K562 (cell line): Measurements from ENCODE around the gene MMP12. TPM values are rescaled to one million over a fixed set of nuclear protein-coding genes. Genes with fewer than 3 reads are reported as not detected.

Experiments used
- ATAC-seq: fragments of 200-7000 bp; cut with Tn5 transposase; 3 replicates; pipeline ENCODE4 v1.9.1; 2020; ENCODE audit warnings: moderate library complexity
- BruUV-seq: library from RNA; stranded (reverse); fragments of 400-500 nt; replicated peaks from 2 replicates; lab custom pipeline; 2021; lab: Mats Ljungman, UMichigan
- CTCF ChIA-PET: fragments of 300-600 bp; formaldehyde crosslinking; extraction: SDS; loops from one replicate; lab custom pipeline; 2021; ENCODE audit warnings: low intra/inter-chr PET ratio; lab: Yijun Ruan, JAX
- POLR2A ChIA-PET: fragments of 300-600, 350-650 bp; sonication (Branson Sonifier 250); formaldehyde crosslinking; extraction: SDS; loops from one replicate; lab custom pipeline; 2021; ENCODE audit warnings: antibody characterized with exemption, inconsistent platforms; lab: Yijun Ruan, JAX
- DNase-seq, 4 experiments: peaks; one replicate each; pipeline versions ENCODE4 v3.0.0 to v3.0.0-alpha.2; 2011 to 2018; ENCODE audit warnings: low spot score in 3 of 4, mixed read lengths in 3 of 4; ENCODE audit errors: extremely low read depth in 1 of 4
- FAIRE-seq: peaks from 2 replicates; lab custom pipeline; 2011; peaks lifted over from hg19 to GRCh38; lab: Jason Lieb, UNC
- H2AFZ ChIP-seq: 2 replicates; pipeline ENCODE4 v1.6.0; 2011; ENCODE audit warnings: low read depth, low read length, control low read depth, inconsistent platforms
- H3K27ac ChIP-seq: fragments of 200-600 bp; 3 replicates; pipeline ENCODE4 v1.8.0; 2011; ENCODE audit warnings: low read depth, mild to moderate bottlenecking, control low read depth, inconsistent platforms, low read length, moderate library complexity, mixed read lengths; ENCODE audit errors: extremely low read depth
- H3K27me3 ChIP-seq, 2 experiments: fragments of 300-600 bp in 1 of 2; 2 replicates in 1 of 2; 3 replicates in 1 of 2; pipeline versions ENCODE4 v1.6.0 to v1.8.0; 2011; ENCODE audit warnings: inconsistent platforms in 2 of 2, low read length in 2 of 2, mild to moderate bottlenecking in 1 of 2, mixed read lengths in 1 of 2, moderate library complexity in 1 of 2; ENCODE audit not compliant: control insufficient read depth in 2 of 2, insufficient read depth in 2 of 2
- H3K36me3 ChIP-seq: fragments of 300-600 bp; 3 replicates; pipeline ENCODE4 v1.8.0; 2011; ENCODE audit warnings: mild to moderate bottlenecking, low read length, inconsistent platforms; ENCODE audit not compliant: control insufficient read depth, insufficient read depth
- H3K4me1 ChIP-seq, 2 experiments: fragments of 200-600 bp in 1 of 2; replicated peaks in 1 of 2; 2 replicates in 1 of 2; 3 replicates in 1 of 2; pipeline versions ENCODE4 v1.5.1 to v1.8.0; 2011; ENCODE audit warnings: inconsistent platforms in 2 of 2, low read length in 2 of 2, mild to moderate bottlenecking in 1 of 2, mixed read lengths in 1 of 2, moderate library complexity in 1 of 2; ENCODE audit not compliant: control insufficient read depth in 2 of 2, insufficient read depth in 2 of 2
- H3K4me2 ChIP-seq: 2 replicates; pipeline ENCODE4 v1.6.1; 2011; ENCODE audit warnings: low read length, control low read depth, inconsistent platforms, mixed read lengths; ENCODE audit not compliant: insufficient read depth
- H3K4me3 ChIP-seq: fragments of 200-600 bp; sonication (generic), shearing (Covaris generic); 2 replicates; pipeline ENCODE4 v1.5.1; 2016; ENCODE audit warnings: control low read depth, inconsistent platforms
- H3K79me2 ChIP-seq: fragments of 200-600 bp; 3 replicates; pipeline ENCODE4 v1.8.0; 2011; ENCODE audit warnings: low read length, inconsistent platforms; ENCODE audit not compliant: control insufficient read depth, insufficient read depth
- H3K9ac ChIP-seq, 2 experiments: 2 replicates each; pipeline versions ENCODE4 v1.6.0 to v1.6.1; 2011; ENCODE audit warnings: low read depth in 2 of 2, low read length in 2 of 2, control low read depth in 1 of 2, inconsistent platforms in 1 of 2, mild to moderate bottlenecking in 1 of 2, mixed read lengths in 1 of 2; ENCODE audit not compliant: insufficient read depth in 1 of 2
- H3K9me1 ChIP-seq: one replicate; pipeline ENCODE4 v1.6.0; 2011; ENCODE audit warnings: inconsistent platforms, mild to moderate bottlenecking, low read length, moderate library complexity; ENCODE audit not compliant: control insufficient read depth, insufficient read depth
- H3K9me3 ChIP-seq: replicated peaks from 2 replicates; pipeline ENCODE4 v1.5.1; 2011; ENCODE audit warnings: low read depth, low read length, inconsistent platforms; ENCODE audit not compliant: control insufficient read depth, insufficient read depth
- H4K20me1 ChIP-seq: replicated peaks from 2 replicates; pipeline ENCODE4 v1.6.1; 2011; ENCODE audit warnings: low read length, inconsistent platforms, mixed read lengths; ENCODE audit not compliant: control insufficient read depth, insufficient read depth
- CBX3 ChIP-seq, 2 experiments: IDR thresholded peaks; 1 replicate in 1 of 2; 2 replicates in 1 of 2; pipeline ENCODE4 v1.6.1; 2012; ENCODE audit warnings: inconsistent platforms in 2 of 2, low read length in 2 of 2, borderline replicate concordance in 1 of 2, control low read depth in 1 of 2
- NCOA2 ChIP-seq, 2 experiments: fragments of 450-650 bp; IDR thresholded peaks; 2 replicates each; pipeline ENCODE4 v1.6.1; 2018; ENCODE audit warnings: mild to moderate bottlenecking in 2 of 2, moderate library complexity in 1 of 2; ENCODE audit not compliant: partially characterized antibody in 2 of 2
- NUFIP1 ChIP-seq: fragments of 450-650 bp; IDR thresholded peaks from 2 replicates; pipeline ENCODE4 v1.6.1; 2018; ENCODE audit not compliant: partially characterized antibody
- RBM15 ChIP-seq: fragments of 200-400 bp; formaldehyde crosslinking; IDR thresholded peaks from 2 replicates; pipeline ENCODE4 v1.6.1; 2018; ENCODE audit warnings: mild to moderate bottlenecking, low read length, moderate library complexity; ENCODE audit not compliant: insufficient read depth
- RBM25 ChIP-seq: fragments of 200-400 bp; formaldehyde crosslinking; IDR thresholded peaks from 2 replicates; pipeline ENCODE4 v1.6.1; 2018; ENCODE audit warnings: low read length, low read depth, moderate library complexity; ENCODE audit not compliant: severe bottlenecking
- RHOXF2B ChIP-seq: fragments of 250-450 bp; sonication (Bioruptor Pico); conservative IDR thresholded peaks from 2 replicates; pipeline ENCODE4 v1.5.1; 2021
- TEAD2 ChIP-seq: fragments of 450-650 bp; IDR thresholded peaks from 2 replicates; pipeline ENCODE4 v1.6.1; 2016; ENCODE audit warnings: missing genetic modification characterization, control low read depth, missing compliant biosample characterization
- TEAD4 ChIP-seq, 2 experiments: sonication (generic) in 1 of 2; formaldehyde crosslinking in 1 of 2; IDR thresholded peaks; 2 replicates each; pipeline versions ENCODE4 v1.6.1 to v1.8.0; 2012 to 2022; ENCODE audit warnings: borderline replicate concordance in 1 of 2, inconsistent platforms in 1 of 2, low read length in 1 of 2, mild to moderate bottlenecking in 1 of 2, missing genetic modification reagents in 1 of 2
- UBTF ChIP-seq, 2 experiments: IDR thresholded peaks; 2 replicates each; pipeline ENCODE4 v1.6.1; 2012; ENCODE audit warnings: improper control_type of control experiment in 2 of 2, low read depth in 2 of 2, low read length in 2 of 2, borderline replicate concordance in 1 of 2
- WGBS: fragments of 100-300 bp; shearing (Covaris generic); methylation state at CpG from one replicate; pipeline ENCODE4 v1.1.6; 2016; ENCODE audit warnings: low coverage, mixed read lengths; ENCODE audit not compliant: insufficient coverage; ENCODE audit errors: missing lambda C conversion rate; 5-methylcytosine and 5-hydroxymethylcytosine counted together
- in situ Hi-C: fragments of 300-500 bp; cut with MboI; formaldehyde crosslinking; loops from 4 replicates; pipeline ENCODE4 v1.15.0; 2018; ENCODE audit warnings: inconsistent platforms, mixed read lengths
- intact Hi-C: fragments of 100-400 bp; cut with micrococcal nuclease; formaldehyde crosslinking; loops from 2 replicates; pipeline ENCODE4 v1.14.2; 2022
- polyA plus RNA-seq, 8 experiments: library from polyadenylated mRNA; depleted of rRNA in 4 of 8; stranded (reverse) in 5 of 8; unstranded in 3 of 8; fragments of >200 nt; fragmentation: Nextera tagmentation in 2 of 8; fragmentation: Illumina TruSeq in 1 of 8; extraction: Ambion mirVana in 2 of 8; extraction: Trizol in 1 of 8; gene quantifications; 2 replicates each; pipeline versions ENCODE4 v1.2.1 to v1.2.3, GENCODE V29; 2011 to 2014; ENCODE audit warnings: inconsistent platforms in 1 of 8, missing spikeins in 1 of 8
- total RNA-seq, 7 experiments: library from RNA; depleted of rRNA in 6 of 7; stranded (reverse); fragments of >200 nt in 6 of 7; fragmentation: Illumina TruSeq in 2 of 7; extraction: Trizol in 2 of 7; gene quantifications; 2 replicates each; pipeline versions ENCODE4 v1.2.1 to v1.2.3, GENCODE V29; 2011 to 2021; ENCODE audit warnings: low replicate concordance in 1 of 7
- TF ChIP-seq, protein P1 (sequence below): fragments of 250-450 bp; sonication (Bioruptor Pico); IDR thresholded peaks from 2 replicates; pipeline ENCODE4 v1.4.0; 2020; ENCODE audit warnings: borderline replicate concordance

MMP12 gene
- total and polyA plus RNA-seq, 9 of the 15 experiments (the other 6 are each of a cell fraction or from before 2014, with no cell fraction given): not detected

DNA sequence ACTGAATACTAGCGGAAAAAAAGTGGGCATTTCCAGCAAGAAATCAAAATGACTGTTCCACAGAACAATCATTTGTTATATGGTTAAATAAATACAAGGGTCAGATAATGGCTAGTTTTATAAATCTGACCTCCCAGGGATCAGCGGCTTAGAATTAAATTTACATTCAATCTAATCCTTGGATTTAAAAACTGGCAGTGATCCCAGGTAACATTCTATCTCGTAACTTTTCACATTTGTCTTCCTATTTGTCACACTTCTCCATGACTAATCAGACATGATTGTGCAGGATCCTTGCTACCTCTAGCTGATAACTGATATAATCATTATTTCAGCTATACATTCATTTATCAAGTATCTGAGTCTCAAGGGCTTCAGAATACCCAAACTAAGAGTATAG, 28.5 kb downstream of the MMP12 start:
- intact Hi-C loops: no loop called here
- Histone ChIP-seq H3K9ac (no peak overlapping the region), H3K4me1 (no peaks in the 10 kb centered on the region), H2AFZ (no peak overlapping the region), H3K27ac (no peak overlapping the region), H3K27me3 (no peaks in the 10 kb centered on the region), H3K9me1 (no peaks in the 10 kb centered on the region), H4K20me1 (no peaks in the 10 kb centered on the region), H3K9me3 (no peaks in the 10 kb centered on the region), H3K4me2 (no peak overlapping the region), H3K4me3 (no peak overlapping the region), H3K79me2 (no peaks in the 10 kb centered on the region), H3K36me3 (no peaks in the 10 kb centered on the region)
- DNase-seq (no peak), FAIRE-seq (no peak), ATAC-seq (no peak)
- no TSS peak for BruUV-seq
- 2% methylated on average over 3 of the region's 3 CpGs for WGBS
- ChIA-PET POLR2A (no interaction called here), CTCF (no interaction called here)
- in situ Hi-C loops: no loop called here
- TF ChIP-seq TEAD2 (tag) (no peak), TEAD4 (IDR thresholded peaks at IDR 0.05; ENCODE audit: low read length) (no peak), TEAD4 (CRISPR knock-in tag; IDR thresholded peaks at IDR 0.05; ENCODE audit: borderline replicate concordance) (no peak), UBTF (IDR thresholded peaks at IDR 0.05; ENCODE audit: borderline replicate concordance in 1 of 2, low read depth in 2 of 2, low read length in 2 of 2) (no peak), RHOXF2B (no peak), NUFIP1 (no peak), NCOA2 (IDR thresholded peaks at IDR 0.05; ENCODE audit: partially characterized antibody in 2 of 2) (no peak), CBX3 (IDR thresholded peaks at IDR 0.05; ENCODE audit: borderline replicate concordance in 1 of 2, low read length in 2 of 2) (no peak), RBM25 (no peak), RBM15 (no peak)
- TF ChIP-seq, protein P1, sequence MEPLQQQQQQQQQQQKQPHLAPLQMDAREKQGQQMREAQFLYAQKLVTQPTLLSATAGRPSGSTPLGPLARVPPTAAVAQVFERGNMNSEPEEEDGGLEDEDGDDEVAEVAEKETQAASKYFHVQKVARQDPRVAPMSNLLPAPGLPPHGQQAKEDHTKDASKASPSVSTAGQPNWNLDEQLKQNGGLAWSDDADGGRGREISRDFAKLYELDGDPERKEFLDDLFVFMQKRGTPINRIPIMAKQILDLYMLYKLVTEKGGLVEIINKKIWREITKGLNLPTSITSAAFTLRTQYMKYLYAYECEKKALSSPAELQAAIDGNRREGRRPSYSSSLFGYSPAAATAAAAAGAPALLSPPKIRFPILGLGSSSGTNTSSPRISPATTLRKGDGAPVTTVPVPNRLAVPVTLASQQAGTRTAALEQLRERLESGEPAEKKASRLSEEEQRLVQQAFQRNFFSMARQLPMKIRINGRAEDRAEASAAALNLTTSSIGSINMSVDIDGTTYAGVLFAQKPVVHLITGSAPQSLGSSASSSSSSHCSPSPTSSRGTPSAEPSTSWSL: no peak
